CD14-positive monocyte (primary cell): ENCODE results near the gene IL17C. TPM values are rescaled to one million over a fixed set of nuclear protein-coding genes. Genes with fewer than 3 reads are reported as not detected.

ENCODE experiments used
- DNase-seq, 3 donors: peaks; one replicate each; pipeline ENCODE4 v3.0.0-alpha.2; 2011 to 2022
- H2AFZ ChIP-seq: 2 replicates; pipeline ENCODE4 v1.6.0; 2012; ENCODE audit warnings: mild to moderate bottlenecking, low read depth, low read length, inconsistent platforms; ENCODE audit not compliant: insufficient read depth, poor library complexity, severe bottlenecking
- H3K27ac ChIP-seq, 2 donors: 1 replicate in 1 of 2; 2 replicates in 1 of 2; pipeline ENCODE4 v1.5.1; 2012 to 2013; ENCODE audit warnings: low read length in 2 of 2, control low read depth in 1 of 2, inconsistent platforms in 1 of 2, low read depth in 1 of 2, mild to moderate bottlenecking in 1 of 2
- H3K27me3 ChIP-seq, 2 donors: one replicate each; pipeline versions ENCODE4 v1.6.0 to v1.6.1; 2011 to 2013; ENCODE audit warnings: low read length in 2 of 2; ENCODE audit not compliant: control insufficient read depth in 2 of 2, insufficient read depth in 2 of 2
- H3K36me3 ChIP-seq, 2 donors: replicated peaks in 1 of 2; 1 replicate in 1 of 2; 2 replicates in 1 of 2; pipeline versions ENCODE4 v1.5.1 to v1.6.1; 2012 to 2013; ENCODE audit warnings: low read length in 2 of 2, control low read depth in 1 of 2, inconsistent platforms in 1 of 2, mild to moderate bottlenecking in 1 of 2; ENCODE audit not compliant: insufficient read depth in 2 of 2, control insufficient read depth in 1 of 2
- H3K4me1 ChIP-seq, 2 donors: 1 replicate in 1 of 2; 2 replicates in 1 of 2; pipeline versions ENCODE4 v1.5.1 to v1.6.1; 2012 to 2013; ENCODE audit warnings: low read length in 2 of 2, control low read depth in 1 of 2, inconsistent platforms in 1 of 2, mild to moderate bottlenecking in 1 of 2, moderate library complexity in 1 of 2; ENCODE audit not compliant: insufficient read depth in 2 of 2, control insufficient read depth in 1 of 2
- H3K4me2 ChIP-seq: replicated peaks from 2 replicates; pipeline ENCODE3; 2012; ENCODE audit warnings: low read length, moderate library complexity, mild to moderate bottlenecking; ENCODE audit not compliant: poor library complexity, severe bottlenecking; ENCODE audit errors: extremely low read depth
- H3K4me3 ChIP-seq, 3 experiments: fragments of 200-600 bp in 1 of 3; sonication (generic) in 1 of 3; replicated peaks in 1 of 3; 1 replicate in 2 of 3; 2 replicates in 1 of 3; pipeline ENCODE4 v1.5.1; 2011 to 2013; ENCODE audit warnings: low read length in 3 of 3, mild to moderate bottlenecking in 3 of 3, control low read depth in 2 of 3, low read depth in 2 of 3, inconsistent platforms in 1 of 3, moderate library complexity in 1 of 3
- H3K79me2 ChIP-seq: 2 replicates; pipeline ENCODE4 v1.6.0; 2012; ENCODE audit warnings: mild to moderate bottlenecking, control low read depth, inconsistent platforms, low read length, moderate library complexity; ENCODE audit not compliant: insufficient read depth
- H3K9ac ChIP-seq: 2 replicates; pipeline ENCODE4 v1.6.0; 2017; ENCODE audit warnings: low read length, mild to moderate bottlenecking; ENCODE audit not compliant: insufficient read depth, poor library complexity, severe bottlenecking
- H3K9me3 ChIP-seq, 2 donors: replicated peaks in 1 of 2; 1 replicate in 1 of 2; 2 replicates in 1 of 2; pipeline versions ENCODE4 v1.5.1 to v1.6.1; 2012 to 2013; ENCODE audit warnings: low read length in 2 of 2, control low read depth in 1 of 2; ENCODE audit not compliant: control insufficient read depth in 1 of 2, insufficient read depth in 1 of 2
- H4K20me1 ChIP-seq: 2 replicates; pipeline ENCODE4 v1.6.0; 2012; ENCODE audit warnings: mild to moderate bottlenecking, low read length, control low read depth, moderate library complexity; ENCODE audit not compliant: insufficient read depth
- H3K27ac Mint-ChIP-seq, 7 donors: one replicate each; pipeline ENCODE4 v1.8.0; 2020; ENCODE audit warnings: mild to moderate bottlenecking in 7 of 7, mixed read lengths in 7 of 7, moderate library complexity in 6 of 7, inconsistent platforms in 2 of 7
- H3K27me3 Mint-ChIP-seq, 3 donors: one replicate each; pipeline ENCODE4 v1.8.0; 2021 to 2022; ENCODE audit warnings: low read depth in 3 of 3, mild to moderate bottlenecking in 3 of 3, mixed read lengths in 3 of 3, moderate library complexity in 3 of 3, inconsistent platforms in 1 of 3
- H3K36me3 Mint-ChIP-seq, 2 donors: one replicate each; pipeline ENCODE4 v1.8.0; 2020; ENCODE audit warnings: mixed read lengths in 2 of 2, inconsistent platforms in 1 of 2, mild to moderate bottlenecking in 1 of 2
- H3K4me1 Mint-ChIP-seq: one replicate; pipeline ENCODE4 v1.8.0; 2020; ENCODE audit warnings: mild to moderate bottlenecking, mixed read lengths
- H3K4me3 Mint-ChIP-seq, 2 donors: one replicate each; pipeline ENCODE4 v1.8.0; 2020; ENCODE audit warnings: mild to moderate bottlenecking in 2 of 2, mixed read lengths in 2 of 2, moderate library complexity in 1 of 2
- H3K9me3 Mint-ChIP-seq, 7 donors: one replicate each; pipeline ENCODE4 v1.8.0; 2020 to 2022; ENCODE audit warnings: mixed read lengths in 7 of 7, mild to moderate bottlenecking in 6 of 7, moderate library complexity in 6 of 7, inconsistent platforms in 2 of 7
- WGBS: methylation state at CpG from one replicate; pipeline ENCODE4 v1.1.5; 2013; ENCODE audit warnings: missing lambda C conversion rate; ENCODE audit not compliant: insufficient coverage; 5-methylcytosine and 5-hydroxymethylcytosine counted together
- intact Hi-C, 2 donors: fragments of 100-400 bp; cut with micrococcal nuclease; formaldehyde crosslinking; loops; one replicate each; pipeline versions ENCODE4 v1.15.0 to v1.15.1; 2023
- polyA plus RNA-seq, 3 donors: library from polyadenylated mRNA; depleted of rRNA in 1 of 3; unstranded in 2 of 3; stranded (reverse) in 1 of 3; fragments of 300-500 nt in 2 of 3; fragments of >200 nt in 1 of 3; fragmentation: Illumina TruSeq in 2 of 3; gene quantifications; 1 replicate in 2 of 3; 2 replicates in 1 of 3; pipeline ENCODE4 v1.2.3, GENCODE V29; 2012 to 2021
- TF ChIP-seq, protein P1 (sequence below): fragments of 200-600 bp; IDR thresholded peaks from one replicate; pipeline ENCODE4 v1.8.0; 2022; ENCODE audit warnings: antibody characterized with exemption, mild to moderate bottlenecking

The IL17C gene
- polyA plus RNA-seq, 3 donors, result 0.08 TPM; not detected in 2

- H3K4me3 ChIP-seq, result no peak overlapping the region
- no peak overlapping the region for H3K27ac ChIP-seq
- Mint-ChIP-seq H3K4me1 (peaks cover 15% of the 10 kb centered on the region), H3K36me3 (peaks cover 67 to 89% of the 10 kb centered on the region in 2 donors), H3K9me3 (no peaks in the 10 kb centered on the region), H3K27me3 (no peaks in the 10 kb centered on the region), H3K27ac (peak overlapping the region in 1 of 7 donors; percentile 12), H3K4me3 (no peak overlapping the region)
- intact Hi-C loops, result no loop called here
- H2AFZ ChIP-seq, result no peak overlapping the region
- WGBS, result 90% methylated on average over 6 of the region's 6 CpGs
- TF ChIP-seq, protein P1, sequence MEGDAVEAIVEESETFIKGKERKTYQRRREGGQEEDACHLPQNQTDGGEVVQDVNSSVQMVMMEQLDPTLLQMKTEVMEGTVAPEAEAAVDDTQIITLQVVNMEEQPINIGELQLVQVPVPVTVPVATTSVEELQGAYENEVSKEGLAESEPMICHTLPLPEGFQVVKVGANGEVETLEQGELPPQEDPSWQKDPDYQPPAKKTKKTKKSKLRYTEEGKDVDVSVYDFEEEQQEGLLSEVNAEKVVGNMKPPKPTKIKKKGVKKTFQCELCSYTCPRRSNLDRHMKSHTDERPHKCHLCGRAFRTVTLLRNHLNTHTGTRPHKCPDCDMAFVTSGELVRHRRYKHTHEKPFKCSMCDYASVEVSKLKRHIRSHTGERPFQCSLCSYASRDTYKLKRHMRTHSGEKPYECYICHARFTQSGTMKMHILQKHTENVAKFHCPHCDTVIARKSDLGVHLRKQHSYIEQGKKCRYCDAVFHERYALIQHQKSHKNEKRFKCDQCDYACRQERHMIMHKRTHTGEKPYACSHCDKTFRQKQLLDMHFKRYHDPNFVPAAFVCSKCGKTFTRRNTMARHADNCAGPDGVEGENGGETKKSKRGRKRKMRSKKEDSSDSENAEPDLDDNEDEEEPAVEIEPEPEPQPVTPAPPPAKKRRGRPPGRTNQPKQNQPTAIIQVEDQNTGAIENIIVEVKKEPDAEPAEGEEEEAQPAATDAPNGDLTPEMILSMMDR, result no peak
- DNase-seq, result no peak
- peaks cover 4 to 12% of the 10 kb centered on the region in 2 donors for H3K4me1 ChIP-seq
- no peaks in the 10 kb centered on the region for H3K27me3 ChIP-seq
- H3K4me2 ChIP-seq, result no peak overlapping the region
- peaks cover 68% of the 10 kb centered on the region for H4K20me1 ChIP-seq
- peaks cover 6% of the 10 kb centered on the region for H3K79me2 ChIP-seq
- peaks cover 79 to 91% of the 10 kb centered on the region in 2 donors for H3K36me3 ChIP-seq
- H3K9ac ChIP-seq, result no peak overlapping the region
- H3K9me3 ChIP-seq, result no peaks in the 10 kb centered on the region
These were observed 28.3 kb upstream of the IL17C start for GRCh38 chr16:88610080-88610479.

DNA sequence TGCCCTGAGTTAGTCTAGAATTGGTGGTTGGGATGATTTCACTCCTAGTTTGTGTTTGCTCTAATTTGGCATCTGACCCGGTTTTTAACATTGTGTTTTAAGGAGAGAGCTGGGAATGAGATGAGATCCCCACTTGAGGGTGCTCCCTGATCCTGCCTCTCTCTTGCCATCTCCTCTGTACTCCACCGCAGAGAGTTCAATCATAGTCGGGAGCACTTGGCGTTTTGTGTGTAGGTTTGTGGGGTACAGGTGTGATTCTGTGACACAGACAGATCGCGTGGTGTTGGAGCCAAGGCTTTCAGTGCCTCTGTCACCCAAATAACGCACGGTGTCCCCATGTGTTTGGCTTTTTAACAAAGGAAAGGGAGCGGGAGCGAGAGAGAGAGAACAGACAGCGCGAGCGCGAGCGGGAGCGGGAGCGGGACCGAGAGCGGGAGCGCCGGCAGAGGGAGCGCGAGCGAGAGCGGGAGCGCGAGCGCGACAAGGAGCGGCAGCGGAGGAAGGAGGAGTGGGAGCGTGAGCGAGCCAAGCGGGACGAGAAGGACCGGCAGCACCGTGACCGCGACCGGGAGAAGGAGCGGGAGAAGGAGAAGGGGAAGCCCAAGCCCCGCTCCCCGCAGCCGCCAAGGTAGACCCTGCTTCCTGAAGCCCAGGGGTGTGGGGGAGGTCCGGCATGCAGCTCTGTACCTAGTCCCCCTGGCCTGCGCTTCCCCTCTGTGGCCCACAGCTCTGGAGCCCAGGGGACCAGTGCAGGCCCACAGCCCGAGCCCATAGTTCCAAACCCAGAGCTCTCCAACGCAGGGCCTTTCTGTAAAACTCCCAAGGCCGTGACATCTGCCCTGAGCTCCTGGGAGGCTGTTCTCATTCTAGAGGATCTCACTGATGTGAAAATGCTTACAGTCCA lies 27.2 kb upstream of the IL17C start:
- H3K27ac Mint-ChIP-seq, result peak overlapping the region in 1 of 7 donors; percentile 46
- H3K4me3 Mint-ChIP-seq, result no peak overlapping the region
- Histone ChIP-seq H3K27me3 (no peaks in the 10 kb centered on the region), H4K20me1 (peaks cover 72% of the 10 kb centered on the region), H3K9ac (no peak overlapping the region), H3K4me1 (peaks cover 4 to 9% of the 10 kb centered on the region in 2 donors), H3K4me3 (no peak overlapping the region), H3K9me3 (no peaks in the 10 kb centered on the region), H2AFZ (no peak overlapping the region), H3K4me2 (no peak overlapping the region), H3K79me2 (peaks cover 12% of the 10 kb centered on the region), H3K27ac (no peak overlapping the region), H3K36me3 (peaks cover 78 to 91% of the 10 kb centered on the region in 2 donors)
- intact Hi-C loops, result no loop called here
- H3K36me3 Mint-ChIP-seq, result peaks cover 72 to 88% of the 10 kb centered on the region in 2 donors
- TF ChIP-seq, protein P1, result no peak
- DNase-seq, result no peak
- H3K9me3 Mint-ChIP-seq, result no peaks in the 10 kb centered on the region
- 96% methylated on average over 45 of the region's 49 CpGs for WGBS
- H3K27me3 Mint-ChIP-seq, result no peaks in the 10 kb centered on the region
- H3K4me1 Mint-ChIP-seq, result peaks cover 15% of the 10 kb centered on the region
